Stimulated activated CD4-positive, alpha-beta T cell treated with anti-CD3 and anti-CD28 coated beads, Interleukin-15, amount 100 ng/mL, for 1 hour (primary cell): ENCODE data around the gene INSM1.
"Not testable (repeated sequence)": the region's sequence is repeated elsewhere in the genome, so short reads cannot be mapped to it uniquely, and the experiment has no call there.

Source experiments
- DNase-seq, 2 donors: peaks; one replicate each; pipeline ENCODE4 v3.0.0-alpha.2; 2020; ENCODE audit warnings: low read depth in 1 of 2, low spot score in 1 of 2

Gene INSM1

GRCh38 chr20:20367575-20368417 lies at the start of gene INSM1:
INSM1 (plus strand) TSS chr20:20368104; CDS start chr20:20368268, 164 bp downstream.
- no peak for DNase-seq

GRCh38 chr20:20318365-20319161 lies 49.3 kb upstream of the INSM1 start:
- no peak for DNase-seq

GRCh38 chr20:20321134-20321533 lies 46.8 kb upstream of the INSM1 start:
- DNase-seq: no peak

- no peak for DNase-seq
Observed at GRCh38 chr20:20321917-20322316, 46.0 kb upstream of the INSM1 start.

- DNase-seq: no peak
Observed at GRCh38 chr20:20322912-20323311, 45.0 kb upstream of the INSM1 start.

GRCh38 chr20:20327746-20328145 lies 40.2 kb upstream of the INSM1 start:
- no peak for DNase-seq

- no peak for DNase-seq
Observed at GRCh38 chr20:20329564-20329963, 38.3 kb upstream of the INSM1 start.

GRCh38 chr20:20331156-20331555 lies 36.7 kb upstream of the INSM1 start:
- no peak for DNase-seq

GRCh38 chr20:20331817-20332216 lies 36.1 kb upstream of the INSM1 start:
- no peak for DNase-seq

- no peak for DNase-seq
Observed at GRCh38 chr20:20333866-20334265, 34.0 kb upstream of the INSM1 start.

GRCh38 chr20:20334489-20334888 lies 33.4 kb upstream of the INSM1 start:
- DNase-seq: no peak

- no peak for DNase-seq
Observed at GRCh38 chr20:20338133-20338730, 29.7 kb upstream of the INSM1 start.

GRCh38 chr20:20340443-20340842 lies 27.5 kb upstream of the INSM1 start:
- no peak for DNase-seq

GRCh38 chr20:20341371-20341770 lies 26.5 kb upstream of the INSM1 start:
- no peak for DNase-seq

GRCh38 chr20:20342066-20342465 lies 25.8 kb upstream of the INSM1 start:
- no peak for DNase-seq

- no peak for DNase-seq
Observed at GRCh38 chr20:20343932-20344331, 24.0 kb upstream of the INSM1 start.

- DNase-seq: no peak
Observed at GRCh38 chr20:20344476-20344875, 23.4 kb upstream of the INSM1 start.

GRCh38 chr20:20353576-20353975 lies 14.3 kb upstream of the INSM1 start:
- DNase-seq: no peak

GRCh38 chr20:20355503-20355902 lies 12.4 kb upstream of the INSM1 start:
- not testable (repeated sequence) for DNase-seq

- DNase-seq: no peak
Observed at GRCh38 chr20:20358801-20359200, 9.1 kb upstream of the INSM1 start.

GRCh38 chr20:20359628-20360027 lies 8.3 kb upstream of the INSM1 start:
- DNase-seq: no peak

GRCh38 chr20:20360464-20360863 lies 7.4 kb upstream of the INSM1 start:
- no peak for DNase-seq
